Neutrophil (primary cell): ENCODE measurements around the gene LPP.

Experiments used
- H3K27ac ChIP-seq: fragments of 200-600 bp; sonication (generic); 2 replicates; pipeline ENCODE4 v1.5.1; 2016; ENCODE audit warnings: mild to moderate bottlenecking, moderate library complexity
- H3K27me3 ChIP-seq: fragments of 200-600 bp; sonication (generic); 2 replicates; pipeline ENCODE4 v1.6.0; 2016; ENCODE audit warnings: mild to moderate bottlenecking
- H3K36me3 ChIP-seq: fragments of 200-600 bp; sonication (generic); 2 replicates; pipeline ENCODE4 v1.5.1; 2017
- H3K4me1 ChIP-seq, 2 experiments: fragments of 200-600 bp in 1 of 2; sonication (generic) in 1 of 2; 1 replicate in 1 of 2; 2 replicates in 1 of 2; pipeline versions ENCODE4 v1.5.1 to v1.6.1; 2013 to 2016; ENCODE audit warnings: low read depth in 1 of 2, low read length in 1 of 2, mild to moderate bottlenecking in 1 of 2, moderate library complexity in 1 of 2; ENCODE audit not compliant: control insufficient read depth in 1 of 2, insufficient read depth in 1 of 2
- H3K4me3 ChIP-seq, 2 experiments: fragments of 200-600 bp in 1 of 2; sonication (generic) in 1 of 2; 1 replicate in 1 of 2; 2 replicates in 1 of 2; pipeline ENCODE4 v1.5.1; 2013 to 2016; ENCODE audit warnings: low read depth in 1 of 2, low read length in 1 of 2, mild to moderate bottlenecking in 1 of 2, moderate library complexity in 1 of 2
- H3K9me3 ChIP-seq: fragments of 200-600 bp; sonication (generic); 2 replicates; pipeline ENCODE4 v1.5.1; 2016
- TF ChIP-seq, protein P1 (sequence below): fragments of 200-600 bp; sonication (generic); IDR thresholded peaks from 2 replicates; pipeline ENCODE4 v1.5.1; 2016; ENCODE audit warnings: antibody characterized with exemption

Gene LPP

DNA sequence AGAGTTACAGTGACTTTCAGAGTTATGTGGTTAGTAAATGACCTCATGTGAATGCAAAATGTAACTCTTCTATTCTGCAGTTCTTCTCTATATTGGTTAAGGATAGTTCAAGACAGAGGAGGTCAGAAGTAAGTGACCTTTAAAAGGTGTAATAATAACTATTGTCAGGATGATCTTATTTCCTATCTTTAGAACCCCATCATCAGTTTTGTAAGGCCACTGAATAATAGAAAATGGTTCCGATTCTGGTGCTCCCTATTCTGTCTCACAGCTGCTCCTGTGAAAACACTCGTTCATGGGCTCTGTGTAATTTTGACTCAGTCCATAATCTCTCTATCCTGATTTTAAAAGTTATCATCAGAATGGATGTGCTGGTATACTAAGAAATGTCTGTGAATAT is 463.3 kb downstream of the LPP start:
- Histone ChIP-seq H3K27ac (no peak overlapping the region), H3K27me3 (no peaks in the 10 kb centered on the region), H3K9me3 (no peaks in the 10 kb centered on the region), H3K4me1 (peaks cover 0 to 16% of the 10 kb centered on the region in 2 experiments), H3K36me3 (no peaks in the 10 kb centered on the region), H3K4me3 (no peak overlapping the region)
- TF ChIP-seq, protein P1, sequence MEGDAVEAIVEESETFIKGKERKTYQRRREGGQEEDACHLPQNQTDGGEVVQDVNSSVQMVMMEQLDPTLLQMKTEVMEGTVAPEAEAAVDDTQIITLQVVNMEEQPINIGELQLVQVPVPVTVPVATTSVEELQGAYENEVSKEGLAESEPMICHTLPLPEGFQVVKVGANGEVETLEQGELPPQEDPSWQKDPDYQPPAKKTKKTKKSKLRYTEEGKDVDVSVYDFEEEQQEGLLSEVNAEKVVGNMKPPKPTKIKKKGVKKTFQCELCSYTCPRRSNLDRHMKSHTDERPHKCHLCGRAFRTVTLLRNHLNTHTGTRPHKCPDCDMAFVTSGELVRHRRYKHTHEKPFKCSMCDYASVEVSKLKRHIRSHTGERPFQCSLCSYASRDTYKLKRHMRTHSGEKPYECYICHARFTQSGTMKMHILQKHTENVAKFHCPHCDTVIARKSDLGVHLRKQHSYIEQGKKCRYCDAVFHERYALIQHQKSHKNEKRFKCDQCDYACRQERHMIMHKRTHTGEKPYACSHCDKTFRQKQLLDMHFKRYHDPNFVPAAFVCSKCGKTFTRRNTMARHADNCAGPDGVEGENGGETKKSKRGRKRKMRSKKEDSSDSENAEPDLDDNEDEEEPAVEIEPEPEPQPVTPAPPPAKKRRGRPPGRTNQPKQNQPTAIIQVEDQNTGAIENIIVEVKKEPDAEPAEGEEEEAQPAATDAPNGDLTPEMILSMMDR, result no peak

DNA sequence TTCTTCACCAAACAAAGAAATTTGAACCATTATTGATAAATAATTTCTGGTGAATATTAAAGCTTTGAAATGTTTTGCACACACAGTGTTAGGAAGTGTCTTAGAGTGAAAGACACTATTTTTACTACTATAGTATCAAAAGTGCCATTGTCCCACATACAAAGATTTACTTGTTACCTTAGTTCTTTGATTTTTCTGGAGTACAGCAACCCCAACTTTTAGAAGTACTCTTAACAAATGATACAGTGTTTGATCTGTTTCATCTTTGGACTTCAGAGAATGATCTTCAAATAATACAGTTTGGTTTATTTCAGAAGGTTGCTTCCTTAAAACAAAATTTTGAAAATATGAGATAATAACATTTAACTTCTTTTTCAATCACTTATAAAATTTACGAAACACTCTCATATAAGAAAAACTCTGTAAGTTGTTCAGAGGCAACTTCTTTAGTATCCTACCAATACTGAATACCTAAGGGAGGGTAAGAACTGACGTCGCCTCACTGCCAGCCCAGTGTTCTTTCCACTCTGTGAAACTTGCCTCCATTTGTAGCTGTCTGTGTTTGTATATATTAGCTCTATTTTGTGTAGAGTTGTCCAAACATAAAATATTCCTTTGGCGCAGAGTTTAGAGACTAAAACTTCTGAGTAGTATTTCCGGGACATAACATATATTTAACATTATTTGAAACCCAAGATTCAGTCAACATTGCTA is 464.2 kb downstream of the LPP start:
- H3K9me3 ChIP-seq, result no peaks in the 10 kb centered on the region
- no peak overlapping the region for H3K4me3 ChIP-seq
- peaks cover 0 to 16% of the 10 kb centered on the region in 2 experiments for H3K4me1 ChIP-seq
- TF ChIP-seq, protein P1, result no peak
- H3K36me3 ChIP-seq, result no peaks in the 10 kb centered on the region
- no peak overlapping the region for H3K27ac ChIP-seq
- H3K27me3 ChIP-seq, result no peaks in the 10 kb centered on the region

DNA sequence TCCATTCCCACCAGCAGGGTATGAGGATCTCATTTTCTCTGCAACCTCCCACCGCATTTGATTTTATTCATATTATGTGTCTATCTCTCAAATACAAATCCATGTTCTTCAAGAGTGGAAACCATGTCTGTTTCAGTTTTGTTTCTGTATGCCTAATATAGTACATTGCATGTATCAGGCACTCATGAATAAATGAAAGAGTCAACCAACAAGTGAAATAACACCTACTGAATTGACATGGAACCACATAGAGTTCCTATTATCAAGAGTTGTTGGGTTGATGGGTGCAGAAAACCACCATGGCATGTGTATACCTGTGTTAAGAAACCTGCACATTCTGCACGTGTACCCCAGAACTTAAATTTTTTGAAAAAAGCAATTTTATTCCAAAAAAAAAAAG is 466.8 kb downstream of the LPP start:
- no peaks in the 10 kb centered on the region for H3K27me3 ChIP-seq
- H3K4me1 ChIP-seq, result peaks cover 0 to 5% of the 10 kb centered on the region in 2 experiments
- no peak overlapping the region for H3K4me3 ChIP-seq
- no peaks in the 10 kb centered on the region for H3K36me3 ChIP-seq
- TF ChIP-seq, protein P1, result no peak
- no peak overlapping the region for H3K27ac ChIP-seq
- no peaks in the 10 kb centered on the region for H3K9me3 ChIP-seq

DNA sequence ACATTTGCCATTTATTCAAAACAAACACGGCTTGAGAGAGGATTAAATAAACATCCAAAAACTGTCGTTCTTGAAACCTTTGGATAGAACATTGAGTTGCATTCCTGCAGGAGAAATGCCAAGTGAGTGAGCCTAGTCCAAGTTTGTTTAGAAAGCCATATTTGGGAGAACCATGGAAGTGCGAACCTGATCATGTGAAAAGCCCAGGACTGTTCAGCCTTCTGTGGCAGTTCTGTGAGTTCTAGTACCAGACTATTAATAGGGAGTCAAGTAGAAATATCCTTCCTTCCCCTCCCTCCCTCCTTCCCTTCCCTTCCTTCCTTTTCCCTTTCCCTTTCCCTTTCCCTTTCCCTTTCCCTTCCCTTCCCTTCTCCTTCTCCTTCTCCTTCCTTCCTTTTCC is 470.4 kb downstream of the LPP start:
- H3K9me3 ChIP-seq, result no peaks in the 10 kb centered on the region
- H3K27me3 ChIP-seq, result no peaks in the 10 kb centered on the region
- no peaks in the 10 kb centered on the region for H3K36me3 ChIP-seq
- TF ChIP-seq, protein P1, result no peak
- no peak overlapping the region for H3K27ac ChIP-seq
- H3K4me3 ChIP-seq, result no peak overlapping the region
- no peaks in the 10 kb centered on the region for H3K4me1 ChIP-seq

DNA sequence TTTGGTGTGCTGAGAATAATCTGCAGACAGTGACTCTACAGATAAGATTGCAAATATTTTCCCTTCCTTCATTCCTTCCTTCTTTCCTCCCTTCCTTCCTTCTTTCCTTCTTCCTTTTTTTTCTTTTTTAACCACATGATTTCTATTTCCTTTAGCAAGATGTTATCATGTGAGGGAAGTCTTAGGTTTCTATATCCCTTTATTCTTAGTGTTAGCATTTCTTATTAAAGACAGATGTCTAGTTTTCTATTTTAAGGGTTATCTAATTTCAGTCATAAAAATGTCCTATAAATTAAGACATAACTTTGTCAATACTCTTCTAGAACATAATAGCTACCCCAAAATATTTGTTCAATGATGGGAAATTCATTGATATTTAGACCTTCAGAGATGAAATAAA is 470.9 kb downstream of the LPP start:
- Histone ChIP-seq H3K27ac (no peak overlapping the region), H3K9me3 (no peaks in the 10 kb centered on the region), H3K4me1 (no peaks in the 10 kb centered on the region), H3K4me3 (no peak overlapping the region), H3K27me3 (no peaks in the 10 kb centered on the region), H3K36me3 (no peaks in the 10 kb centered on the region)
- TF ChIP-seq, protein P1, result no peak
